DOHH2 (cell line): ENCODE results near the gene RAB40B.

ENCODE experiments used
- H3F3A ChIP-seq: fragments of 200-600 bp; sonication (generic), shearing (Covaris generic); 2 replicates; pipeline ENCODE4 v1.6.0; 2016; ENCODE audit warnings: antibody characterized with exemption, mild to moderate bottlenecking; ENCODE audit not compliant: control insufficient read depth, insufficient read depth
- H3K27ac ChIP-seq: fragments of 200-600 bp; sonication (generic); 2 replicates; pipeline ENCODE4 v1.5.1; 2014; ENCODE audit warnings: low read depth, mild to moderate bottlenecking, low read length, moderate library complexity
- H3K27me3 ChIP-seq: fragments of 200-600 bp; sonication (generic); 2 replicates; pipeline ENCODE4 v1.6.1; 2014; ENCODE audit warnings: mild to moderate bottlenecking, low read length, mixed read lengths; ENCODE audit not compliant: control insufficient read depth
- H3K36me3 ChIP-seq: fragments of 200-600 bp; sonication (generic); 2 replicates; pipeline ENCODE4 v1.6.1; 2014; ENCODE audit warnings: mild to moderate bottlenecking, low read length, moderate library complexity, mixed read lengths; ENCODE audit not compliant: control insufficient read depth
- H3K4me1 ChIP-seq: fragments of 200-600 bp; sonication (generic); 2 replicates; pipeline ENCODE4 v1.6.1; 2014; ENCODE audit warnings: mild to moderate bottlenecking, low read length, mixed read lengths; ENCODE audit not compliant: control insufficient read depth
- H3K4me2 ChIP-seq: fragments of 200-600 bp; sonication (generic); 2 replicates; pipeline ENCODE4 v1.6.0; 2014; ENCODE audit warnings: mild to moderate bottlenecking, low read length, moderate library complexity
- H3K4me3 ChIP-seq: fragments of 200-600 bp; sonication (generic); 2 replicates; pipeline ENCODE4 v1.5.1; 2014; ENCODE audit warnings: mild to moderate bottlenecking, low read length, mixed read lengths
- H3K79me2 ChIP-seq: fragments of 200-600 bp; sonication (generic); 2 replicates; pipeline ENCODE4 v1.6.1; 2014; ENCODE audit warnings: mild to moderate bottlenecking, low read length, mixed read lengths; ENCODE audit not compliant: control insufficient read depth
- H3K9me2 ChIP-seq: fragments of 200-600 bp; sonication (generic); replicated peaks from 2 replicates; pipeline ENCODE4 v1.6.1; 2014; ENCODE audit warnings: mild to moderate bottlenecking, low read length, mixed read lengths; ENCODE audit not compliant: control insufficient read depth
- H3K9me3 ChIP-seq: fragments of 200-600 bp; sonication (generic); 2 replicates; pipeline ENCODE4 v1.6.1; 2014; ENCODE audit warnings: antibody characterized with exemption, low read length, mixed read lengths; ENCODE audit not compliant: control insufficient read depth, insufficient read depth
- H4K20me1 ChIP-seq: fragments of 200-600 bp; sonication (generic); 2 replicates; pipeline ENCODE4 v1.6.0; 2014; ENCODE audit warnings: low read depth, mild to moderate bottlenecking, antibody characterized with exemption, low read length, moderate library complexity; ENCODE audit not compliant: control insufficient read depth, insufficient read depth
- EZH2phosphoT487 ChIP-seq: fragments of 200-600 bp; sonication (generic); IDR thresholded peaks from 2 replicates; pipeline ENCODE4 v1.6.1; 2017; ENCODE audit warnings: borderline replicate concordance, mild to moderate bottlenecking, antibody characterized with exemption, low read length, moderate library complexity, mixed read lengths
- TF ChIP-seq, protein P1 (sequence below): fragments of 200-600 bp; sonication (generic); IDR thresholded peaks from one replicate; pipeline ENCODE4 v1.5.1; 2014; ENCODE audit warnings: antibody characterized with exemption, mild to moderate bottlenecking, low read depth, low read length; ENCODE audit not compliant: poor library complexity, severe bottlenecking

Gene RAB40B

DNA sequence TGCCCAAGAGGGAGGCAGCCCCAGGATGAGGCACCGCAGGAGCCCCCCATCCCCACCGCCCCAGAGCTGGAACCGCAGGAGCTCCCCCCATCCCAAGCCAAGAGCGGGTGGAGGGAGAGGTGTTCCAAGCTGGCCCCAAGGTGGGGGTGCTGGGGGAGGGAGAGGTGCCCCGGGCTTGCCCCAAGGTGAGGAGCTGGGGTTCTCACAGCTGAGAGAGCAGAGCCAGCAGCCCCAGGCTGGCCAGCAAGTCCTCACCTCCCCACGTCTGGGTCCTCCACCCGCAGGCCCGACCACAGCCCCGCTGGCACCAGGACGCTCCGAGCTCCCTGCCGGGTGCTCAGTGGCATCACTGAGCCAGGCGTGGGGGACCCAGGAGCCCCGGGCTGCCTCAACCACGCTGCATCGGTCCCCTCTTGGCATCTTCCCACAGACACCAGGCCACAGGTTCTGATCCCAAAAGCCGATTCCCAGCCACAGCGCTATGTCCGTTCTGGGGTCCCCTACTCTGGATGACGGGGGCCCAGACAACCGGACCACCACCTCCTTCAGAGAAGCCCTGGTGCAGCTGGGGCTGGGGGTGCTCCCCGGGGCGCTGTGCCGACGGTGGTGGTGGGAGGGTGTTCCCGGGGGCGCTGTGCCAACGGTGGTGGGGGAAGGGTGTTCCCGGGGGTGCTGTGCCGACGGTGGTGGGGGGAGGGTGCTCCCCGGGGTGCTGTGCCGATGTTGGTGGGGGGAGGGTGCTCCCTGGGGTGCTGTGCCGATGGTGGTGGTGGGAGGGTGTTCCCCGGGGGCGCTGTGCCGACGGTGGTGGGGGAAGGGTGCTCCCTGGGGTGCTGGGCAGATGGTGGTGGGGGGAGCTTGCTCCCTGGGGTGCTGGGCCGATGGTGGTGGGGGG is 34.9 kb downstream of the RAB40B start:
- Histone ChIP-seq H3K4me2 (no peak overlapping the region), H3K36me3 (no peaks in the 10 kb centered on the region), H3K9me3 (peaks cover 9% of the 10 kb centered on the region; the same call in 1 of the 2 replicates), H3K27me3 (no peaks in the 10 kb centered on the region), H3K4me1 (no peaks in the 10 kb centered on the region), H3F3A (no peaks in the 10 kb centered on the region), H3K9me2 (no peaks in the 10 kb centered on the region), H3K79me2 (no peaks in the 10 kb centered on the region), H3K27ac (no peak overlapping the region), H3K4me3 (no peak overlapping the region), H4K20me1 (no peaks in the 10 kb centered on the region)
- TF ChIP-seq EZH2phosphoT487, result no peak
- TF ChIP-seq, protein P1, sequence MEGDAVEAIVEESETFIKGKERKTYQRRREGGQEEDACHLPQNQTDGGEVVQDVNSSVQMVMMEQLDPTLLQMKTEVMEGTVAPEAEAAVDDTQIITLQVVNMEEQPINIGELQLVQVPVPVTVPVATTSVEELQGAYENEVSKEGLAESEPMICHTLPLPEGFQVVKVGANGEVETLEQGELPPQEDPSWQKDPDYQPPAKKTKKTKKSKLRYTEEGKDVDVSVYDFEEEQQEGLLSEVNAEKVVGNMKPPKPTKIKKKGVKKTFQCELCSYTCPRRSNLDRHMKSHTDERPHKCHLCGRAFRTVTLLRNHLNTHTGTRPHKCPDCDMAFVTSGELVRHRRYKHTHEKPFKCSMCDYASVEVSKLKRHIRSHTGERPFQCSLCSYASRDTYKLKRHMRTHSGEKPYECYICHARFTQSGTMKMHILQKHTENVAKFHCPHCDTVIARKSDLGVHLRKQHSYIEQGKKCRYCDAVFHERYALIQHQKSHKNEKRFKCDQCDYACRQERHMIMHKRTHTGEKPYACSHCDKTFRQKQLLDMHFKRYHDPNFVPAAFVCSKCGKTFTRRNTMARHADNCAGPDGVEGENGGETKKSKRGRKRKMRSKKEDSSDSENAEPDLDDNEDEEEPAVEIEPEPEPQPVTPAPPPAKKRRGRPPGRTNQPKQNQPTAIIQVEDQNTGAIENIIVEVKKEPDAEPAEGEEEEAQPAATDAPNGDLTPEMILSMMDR, result no peak

DNA sequence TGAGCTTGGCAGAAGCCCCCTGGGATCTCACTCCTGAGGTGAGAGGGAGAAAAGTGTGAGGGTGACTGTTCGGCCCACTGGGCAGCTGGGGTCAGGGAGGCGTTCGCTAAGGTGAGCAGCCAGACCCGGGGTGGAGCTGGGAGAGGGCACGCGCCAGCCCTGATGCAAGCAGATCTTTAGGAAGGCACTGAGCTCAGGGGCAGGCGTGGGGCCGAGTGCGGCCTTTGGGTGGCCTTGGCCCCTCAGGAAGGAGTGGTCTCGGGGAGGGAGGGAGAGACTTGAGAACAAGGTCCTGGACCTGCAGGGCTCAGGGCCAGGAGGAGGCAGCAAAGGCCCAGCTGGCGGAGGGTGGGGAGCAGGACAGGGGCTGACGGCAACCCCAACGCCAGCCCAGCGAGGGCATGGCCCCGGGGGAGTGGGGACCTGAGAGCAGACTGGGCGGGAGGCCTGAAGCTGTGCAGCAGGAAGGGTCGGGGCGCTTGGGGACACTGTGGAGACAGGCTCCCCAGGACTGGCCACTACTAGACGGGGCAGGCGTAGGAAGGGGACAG is 35.7 kb downstream of the RAB40B start:
- no peaks in the 10 kb centered on the region for H4K20me1 ChIP-seq
- no peaks in the 10 kb centered on the region for H3K4me1 ChIP-seq
- H3K4me2 ChIP-seq, result no peak overlapping the region
- peaks cover 9% of the 10 kb centered on the region; the same call in 1 of the 2 replicates for H3K9me3 ChIP-seq
- H3K9me2 ChIP-seq, result no peaks in the 10 kb centered on the region
- H3K27me3 ChIP-seq, result no peaks in the 10 kb centered on the region
- H3K27ac ChIP-seq, result no peak overlapping the region
- H3K36me3 ChIP-seq, result no peaks in the 10 kb centered on the region
- no peaks in the 10 kb centered on the region for H3K79me2 ChIP-seq
- no peak overlapping the region for H3K4me3 ChIP-seq
- TF ChIP-seq, protein P1, result no peak
- TF ChIP-seq EZH2phosphoT487, result no peak
- H3F3A ChIP-seq, result no peaks in the 10 kb centered on the region

GRCh38 chr17:82661717-82662683 is 36.5 kb downstream of the RAB40B start:
- H3K4me3 ChIP-seq, result no peak overlapping the region
- H3F3A ChIP-seq, result no peaks in the 10 kb centered on the region
- TF ChIP-seq EZH2phosphoT487, result no peak
- TF ChIP-seq, protein P1, result no peak
- H3K79me2 ChIP-seq, result no peaks in the 10 kb centered on the region
- H3K9me2 ChIP-seq, result no peaks in the 10 kb centered on the region
- no peak overlapping the region for H3K4me2 ChIP-seq
- H3K36me3 ChIP-seq, result no peaks in the 10 kb centered on the region
- H4K20me1 ChIP-seq, result no peaks in the 10 kb centered on the region
- H3K9me3 ChIP-seq, result peaks cover 9% of the 10 kb centered on the region; the same call in 1 of the 2 replicates
- H3K27me3 ChIP-seq, result no peaks in the 10 kb centered on the region
- H3K4me1 ChIP-seq, result no peaks in the 10 kb centered on the region
- H3K27ac ChIP-seq, result no peak overlapping the region
